A673 (cell line): ENCODE results near the gene ENAH. TPM values are rescaled to one million over a fixed set of nuclear protein-coding genes. Genes with fewer than 3 reads are reported as not detected.

Experiments
- total RNA-seq: library from RNA; stranded (reverse); gene quantifications from 2 replicates; pipeline ENCODE4 v1.2.3, GENCODE V29; 2021

The ENAH gene
- total RNA-seq, 1 experiment from 2014 or later: 186 TPM

Other genes starting within 250 kb of the ENAH start
- gene LBR, start 225.1 kb downstream of the ENAH start, total RNA-seq: 147 and 174 TPM in 2 replicates
- gene SRP9, start 124.7 kb upstream of the ENAH start, total RNA-seq: 486 and 491 TPM in 2 replicates
- gene EPHX1, start 157.0 kb upstream of the ENAH start, total RNA-seq: 22.4 and 22.8 TPM in 2 replicates
- gene TMEM63A, start 229.3 kb upstream of the ENAH start, total RNA-seq: 25.3 and 31.2 TPM in 2 replicates
- 0.24 TPM in 1 of 2 replicates, not detected in the other for gene LEFTY1, start 236.0 kb upstream of the ENAH start, total RNA-seq